Panc1 (cell line): ENCODE measurements around the gene MTUS2. TPM values are rescaled to one million over a fixed set of nuclear protein-coding genes. Genes with fewer than 3 reads are reported as not detected.

Experiments
- ATAC-seq: fragments of 200-7000 bp; cut with Tn5 transposase; 2 replicates; pipeline ENCODE4 v1.9.1; 2020; ENCODE audit warnings: mild to moderate bottlenecking, moderate library complexity
- BruUV-seq: library from RNA; stranded (reverse); fragments of 400-500 nt; replicated peaks from 2 replicates; lab custom pipeline; 2021; lab: Mats Ljungman, UMichigan
- CTCF ChIA-PET: fragments of 300-600 bp; sonication (Branson Sonifier 250); formaldehyde crosslinking; loops from one replicate; lab custom pipeline; 2022; ENCODE audit warnings: antibody characterized with exemption; lab: Charles Lee
- POLR2A ChIA-PET: fragments of 300-600 bp; sonication (Branson Sonifier 250); formaldehyde crosslinking; loops from one replicate; lab custom pipeline; 2022; ENCODE audit warnings: antibody characterized with exemption; lab: Charles Lee
- DNase-seq: peaks from one replicate; pipeline ENCODE4 v3.0.0-alpha.2; 2010; ENCODE audit warnings: low read depth, low spot score
- H3K27ac ChIP-seq: 2 replicates; pipeline ENCODE4 v1.5.1; 2011; ENCODE audit warnings: mild to moderate bottlenecking, low read length, inconsistent platforms
- H3K27me3 ChIP-seq: fragments of 200-500 bp; sonication (Bioruptor generic); 2 replicates; pipeline ENCODE4 v1.6.0; 2014; ENCODE audit warnings: low read length, inconsistent platforms; ENCODE audit not compliant: control insufficient read depth, insufficient read depth
- H3K36me3 ChIP-seq: fragments of 200-500 bp; sonication (Bioruptor generic); 2 replicates; pipeline ENCODE4 v1.5.1; 2014; ENCODE audit warnings: inconsistent platforms, mild to moderate bottlenecking, low read length, moderate library complexity; ENCODE audit not compliant: control insufficient read depth, insufficient read depth
- H3K4me1 ChIP-seq: 2 replicates; pipeline ENCODE4 v1.5.1; 2011; ENCODE audit warnings: inconsistent platforms, mild to moderate bottlenecking, low read length, moderate library complexity; ENCODE audit not compliant: control insufficient read depth, insufficient read depth
- H3K4me3 ChIP-seq, 2 experiments: 2 replicates each; pipeline ENCODE4 v1.5.1; 2011 to 2012; ENCODE audit warnings: low read depth in 2 of 2, low read length in 2 of 2, mild to moderate bottlenecking in 2 of 2, inconsistent platforms in 1 of 2, moderate library complexity in 1 of 2
- H3K9me3 ChIP-seq: fragments of 200-500 bp; sonication (Bioruptor generic); 2 replicates; pipeline ENCODE4 v1.5.1; 2014; ENCODE audit warnings: low read depth, mild to moderate bottlenecking, inconsistent platforms, low read length, moderate library complexity; ENCODE audit not compliant: control insufficient read depth, insufficient read depth
- CTCF ChIP-seq: fragments of 450-650 bp; IDR thresholded peaks from 2 replicates; pipeline ENCODE4 v1.5.1; 2017; ENCODE audit warnings: mild to moderate bottlenecking
- POLR2AphosphoS5 ChIP-seq: IDR thresholded peaks from 2 replicates; pipeline ENCODE4 v1.6.1; 2012; ENCODE audit warnings: mild to moderate bottlenecking, low read depth, low read length, moderate library complexity
- SIN3A ChIP-seq: IDR thresholded peaks from 2 replicates; pipeline ENCODE4 v1.6.1; 2012; ENCODE audit warnings: low read depth, mild to moderate bottlenecking, low read length, moderate library complexity, borderline replicate concordance; ENCODE audit not compliant: insufficient read depth
- TCF7L2 ChIP-seq: IDR thresholded peaks from 2 replicates; pipeline ENCODE4 v1.6.1; 2011; ENCODE audit warnings: mild to moderate bottlenecking, low read depth, low read length, inconsistent platforms
- in situ Hi-C: cut with HindIII; loops from 2 replicates; pipeline ENCODE4 v1.10.0; 2016; ENCODE audit warnings: low sequenced_read_pairs, low pct_unique_long_range_greater_than_20kb
- intact Hi-C: fragments of 100-400 bp; cut with micrococcal nuclease; formaldehyde crosslinking; loops from one replicate; pipeline ENCODE4 v1.10.0; 2022; ENCODE audit not compliant: unreplicated experiment
- total RNA-seq: library from RNA; stranded (reverse); gene quantifications from one replicate; pipeline ENCODE4 v1.2.1, GENCODE V29; 2021; ENCODE audit not compliant: unreplicated experiment
- TF ChIP-seq, protein P1 (sequence below), 2 experiments: IDR thresholded peaks; 2 replicates each; pipeline ENCODE4 v1.6.1; 2011 to 2012; ENCODE audit warnings: low read depth in 2 of 2, control low read depth in 1 of 2, low read length in 1 of 2, mild to moderate bottlenecking in 1 of 2, moderate library complexity in 1 of 2; ENCODE audit not compliant: insufficient read depth in 1 of 2

Gene MTUS2
- total RNA-seq, 1 experiment from 2014 or later: 0.05 TPM

DNA sequence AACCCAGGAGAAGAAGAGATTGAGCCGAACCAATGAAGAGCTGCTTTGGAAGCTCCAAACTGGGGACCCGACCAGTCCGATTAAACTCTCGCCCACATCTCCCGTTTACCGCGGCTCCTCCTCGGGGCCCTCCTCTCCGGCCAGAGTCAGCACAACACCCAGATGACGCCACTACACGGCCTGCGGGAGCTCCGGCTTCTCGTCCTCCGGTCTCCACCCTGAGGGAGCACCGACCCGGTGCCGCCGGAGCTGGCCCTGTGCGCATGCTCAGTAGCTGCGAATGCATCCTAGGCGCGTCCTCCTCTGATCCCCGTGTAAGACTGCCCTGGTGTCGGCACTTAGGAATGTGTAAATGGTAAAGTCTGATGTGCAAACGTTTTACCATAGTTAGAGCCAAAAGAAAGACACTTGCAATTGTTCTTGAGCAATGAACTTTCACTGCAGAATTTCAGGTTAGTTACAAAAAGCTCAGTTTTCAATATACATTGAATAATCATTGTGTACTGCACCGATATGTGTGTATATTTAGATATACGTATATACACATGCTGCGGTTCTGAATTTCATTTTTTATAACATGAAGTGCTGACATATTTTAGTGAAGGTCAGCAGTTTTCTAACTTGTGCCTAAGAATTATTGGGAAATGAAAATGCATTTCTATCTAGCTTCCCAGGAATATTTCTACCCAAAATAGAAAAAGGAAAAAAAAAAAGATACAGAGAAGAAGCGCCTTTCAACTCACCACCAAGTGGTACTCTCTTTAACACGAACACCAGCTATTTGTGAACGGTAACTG, 683.1 kb downstream of the MTUS2 start:
- ATAC-seq: no peak
- Histone ChIP-seq H3K27me3 (no peaks in the 10 kb centered on the region), H3K27ac (no peak overlapping the region), H3K36me3 (no peaks in the 10 kb centered on the region), H3K4me3 (no peak overlapping the region), H3K9me3 (no peaks in the 10 kb centered on the region), H3K4me1 (no peaks in the 10 kb centered on the region)
- in situ Hi-C loops: no loop called here
- CTCF ChIA-PET: no interaction called here
- TF ChIP-seq TCF7L2: no peak
- intact Hi-C loops: no loop called here
- BruUV-seq: no TSS peak
- no peak for DNase-seq
- POLR2A ChIA-PET: interaction anchor here (0.6 kb wide), 1 partner anchor 1700 kb away, joined by 3 read pairs; no protein-coding TSS in a partner anchor

DNA sequence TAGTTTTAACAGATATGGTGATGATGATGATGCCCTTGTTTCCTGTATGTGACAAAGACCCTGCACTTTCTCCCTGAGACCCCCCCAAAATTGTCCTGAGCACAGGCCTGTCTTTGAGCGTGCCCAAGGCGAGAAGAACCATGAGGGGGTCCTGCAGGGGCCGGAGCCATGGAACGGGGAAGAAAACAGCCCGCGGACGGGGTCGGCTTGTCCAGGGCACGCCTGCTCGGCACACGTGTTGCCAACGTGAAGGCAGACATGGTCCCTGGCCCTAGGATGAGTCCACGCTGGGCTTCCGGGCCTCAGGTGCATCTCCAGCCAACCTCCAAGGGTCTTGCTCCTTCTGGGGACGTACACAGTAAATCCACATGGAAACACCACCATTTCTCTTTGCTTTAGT, 684.6 kb downstream of the MTUS2 start:
- ChIA-PET CTCF (no interaction called here), POLR2A (no interaction called here)
- Histone ChIP-seq H3K36me3 (no peaks in the 10 kb centered on the region), H3K27me3 (no peaks in the 10 kb centered on the region), H3K4me3 (no peak overlapping the region), H3K27ac (no peak overlapping the region), H3K4me1 (no peaks in the 10 kb centered on the region), H3K9me3 (no peaks in the 10 kb centered on the region)
- no peak for ATAC-seq
- TF ChIP-seq, protein P1, sequence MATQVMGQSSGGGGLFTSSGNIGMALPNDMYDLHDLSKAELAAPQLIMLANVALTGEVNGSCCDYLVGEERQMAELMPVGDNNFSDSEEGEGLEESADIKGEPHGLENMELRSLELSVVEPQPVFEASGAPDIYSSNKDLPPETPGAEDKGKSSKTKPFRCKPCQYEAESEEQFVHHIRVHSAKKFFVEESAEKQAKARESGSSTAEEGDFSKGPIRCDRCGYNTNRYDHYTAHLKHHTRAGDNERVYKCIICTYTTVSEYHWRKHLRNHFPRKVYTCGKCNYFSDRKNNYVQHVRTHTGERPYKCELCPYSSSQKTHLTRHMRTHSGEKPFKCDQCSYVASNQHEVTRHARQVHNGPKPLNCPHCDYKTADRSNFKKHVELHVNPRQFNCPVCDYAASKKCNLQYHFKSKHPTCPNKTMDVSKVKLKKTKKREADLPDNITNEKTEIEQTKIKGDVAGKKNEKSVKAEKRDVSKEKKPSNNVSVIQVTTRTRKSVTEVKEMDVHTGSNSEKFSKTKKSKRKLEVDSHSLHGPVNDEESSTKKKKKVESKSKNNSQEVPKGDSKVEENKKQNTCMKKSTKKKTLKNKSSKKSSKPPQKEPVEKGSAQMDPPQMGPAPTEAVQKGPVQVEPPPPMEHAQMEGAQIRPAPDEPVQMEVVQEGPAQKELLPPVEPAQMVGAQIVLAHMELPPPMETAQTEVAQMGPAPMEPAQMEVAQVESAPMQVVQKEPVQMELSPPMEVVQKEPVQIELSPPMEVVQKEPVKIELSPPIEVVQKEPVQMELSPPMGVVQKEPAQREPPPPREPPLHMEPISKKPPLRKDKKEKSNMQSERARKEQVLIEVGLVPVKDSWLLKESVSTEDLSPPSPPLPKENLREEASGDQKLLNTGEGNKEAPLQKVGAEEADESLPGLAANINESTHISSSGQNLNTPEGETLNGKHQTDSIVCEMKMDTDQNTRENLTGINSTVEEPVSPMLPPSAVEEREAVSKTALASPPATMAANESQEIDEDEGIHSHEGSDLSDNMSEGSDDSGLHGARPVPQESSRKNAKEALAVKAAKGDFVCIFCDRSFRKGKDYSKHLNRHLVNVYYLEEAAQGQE (IDR thresholded peaks at IDR 0.05; ENCODE audit: insufficient read depth in 1 of 2, low read depth in 2 of 2, low read length in 1 of 2): no peak
- TF ChIP-seq TCF7L2: no peak
- TF ChIP-seq CTCF: no peak
- TF ChIP-seq POLR2AphosphoS5: no peak
- no peak for TF ChIP-seq SIN3A
- no TSS peak for BruUV-seq
- intact Hi-C loops: no loop called here
- in situ Hi-C loops: no loop called here
- no peak for DNase-seq

DNA sequence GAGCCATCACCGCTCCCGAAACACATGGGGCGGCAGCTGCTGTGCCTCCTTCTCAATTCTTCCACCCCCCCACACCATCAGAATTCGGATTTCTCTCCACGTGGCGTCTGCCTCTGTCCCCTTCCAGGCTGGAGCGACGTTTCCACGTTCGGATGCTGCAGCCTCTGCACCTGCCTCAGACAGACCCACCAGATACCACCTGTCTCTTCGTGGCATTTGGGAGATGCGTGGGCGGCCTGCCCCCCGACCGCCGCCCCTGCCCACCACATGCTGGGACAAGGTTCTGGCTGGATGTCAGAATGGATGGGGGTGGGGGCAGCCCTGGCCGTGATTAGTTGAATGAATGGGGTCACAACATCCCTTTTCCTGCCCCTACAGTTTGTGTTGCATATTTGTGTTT, 685.4 kb downstream of the MTUS2 start:
- no peaks in the 10 kb centered on the region for H3K9me3 ChIP-seq
- in situ Hi-C loops: no loop called here
- intact Hi-C loops: no loop called here
- ChIA-PET CTCF (no interaction called here), POLR2A (no interaction called here)
- no peak overlapping the region for H3K4me3 ChIP-seq
- no peaks in the 10 kb centered on the region for H3K27me3 ChIP-seq
- no peak overlapping the region for H3K27ac ChIP-seq
- DNase-seq (no peak), ATAC-seq (no peak)
- H3K36me3 ChIP-seq: no peaks in the 10 kb centered on the region
- no peaks in the 10 kb centered on the region for H3K4me1 ChIP-seq
- BruUV-seq: no TSS peak
- TF ChIP-seq POLR2AphosphoS5: no peak
- no peak for TF ChIP-seq CTCF
- TF ChIP-seq, protein P1 (IDR thresholded peaks at IDR 0.05; ENCODE audit: insufficient read depth in 1 of 2, low read depth in 2 of 2, low read length in 1 of 2): no peak
- TF ChIP-seq TCF7L2: no peak
- no peak for TF ChIP-seq SIN3A
